Memory B cell (primary cell): ENCODE measurements around the gene S100A14.

Experiments
- ATAC-seq: fragments of 150-1000 bp; cut with Tn5 transposase; 2 replicates; pipeline ENCODE4 v1.10.0; 2021; ENCODE audit warnings: low read depth, mild to moderate bottlenecking, moderate library complexity
- DNase-seq, 2 donors: peaks; one replicate each; pipeline ENCODE4 v3.0.0; 2022; ENCODE audit warnings: low spot score in 2 of 2
- H3K27ac Mint-ChIP-seq: one replicate; pipeline ENCODE4 v1.8.0; 2022; ENCODE audit warnings: mild to moderate bottlenecking, moderate library complexity, mixed read lengths
- H3K27me3 Mint-ChIP-seq: one replicate; pipeline ENCODE4 v1.8.0; 2022; ENCODE audit warnings: mixed read lengths
- H3K36me3 Mint-ChIP-seq: one replicate; pipeline ENCODE4 v1.8.0; 2022; ENCODE audit warnings: mild to moderate bottlenecking, mixed read lengths
- H3K4me1 Mint-ChIP-seq: one replicate; pipeline ENCODE4 v1.8.0; 2022; ENCODE audit warnings: mixed read lengths
- H3K4me3 Mint-ChIP-seq: one replicate; pipeline ENCODE4 v1.8.0; 2022; ENCODE audit warnings: mild to moderate bottlenecking, moderate library complexity, mixed read lengths
- H3K9me3 Mint-ChIP-seq: one replicate; pipeline ENCODE4 v1.8.0; 2022; ENCODE audit warnings: mixed read lengths

The S100A14 gene

GRCh38 chr1:153616144-153616916 lies at the start of gene S100A14:
Gene S100A14, minus strand, starts transcription at chr1:153616325. Its CDS starts 467 bp downstream, at chr1:153615858.
- no peak within 1 kb of the TSS for H3K4me3 Mint-ChIP-seq
- H3K4me1 Mint-ChIP-seq, result no peaks in the 10 kb centered on the region
- no peak for DNase-seq
- ATAC-seq, result no peak
- no peaks in the 10 kb centered on the region for H3K36me3 Mint-ChIP-seq
- H3K27me3 Mint-ChIP-seq, result no peaks in the 10 kb centered on the region
- no peak within 1 kb of the TSS for H3K27ac Mint-ChIP-seq
- no peaks in the 10 kb centered on the region for H3K9me3 Mint-ChIP-seq

- no peaks in the 10 kb centered on the region for H3K27me3 Mint-ChIP-seq
- H3K4me1 Mint-ChIP-seq, result peaks cover 4% of the 10 kb centered on the region
- H3K9me3 Mint-ChIP-seq, result no peaks in the 10 kb centered on the region
- no peak overlapping the region for H3K27ac Mint-ChIP-seq
- peaks cover 25% of the 10 kb centered on the region for H3K36me3 Mint-ChIP-seq
- ATAC-seq (no peak), DNase-seq (no peak)
- no peak overlapping the region for H3K4me3 Mint-ChIP-seq
Observed at GRCh38 chr1:153663211-153663610, 47.1 kb upstream of the S100A14 start.

GRCh38 chr1:153662269-153662668 lies 46.1 kb upstream of the S100A14 start:
- Mint-ChIP-seq H3K9me3 (no peaks in the 10 kb centered on the region), H3K36me3 (peaks cover 17% of the 10 kb centered on the region), H3K27me3 (no peaks in the 10 kb centered on the region), H3K4me3 (no peak overlapping the region), H3K27ac (no peak overlapping the region), H3K4me1 (peaks cover 2% of the 10 kb centered on the region)
- DNase-seq (no peak), ATAC-seq (no peak)

GRCh38 chr1:153661111-153661708 lies 45.1 kb upstream of the S100A14 start:
- Mint-ChIP-seq H3K36me3 (peaks cover 17% of the 10 kb centered on the region), H3K9me3 (no peaks in the 10 kb centered on the region)
- DNase-seq, result no peak

GRCh38 chr1:153659656-153660055 lies 43.5 kb upstream of the S100A14 start:
- H3K27me3 Mint-ChIP-seq, result no peaks in the 10 kb centered on the region
- peaks cover 2% of the 10 kb centered on the region for H3K4me1 Mint-ChIP-seq
- H3K36me3 Mint-ChIP-seq, result peaks cover 8% of the 10 kb centered on the region
- H3K4me3 Mint-ChIP-seq, result peak overlapping the region; percentile 90
- ATAC-seq, result no peak
- H3K9me3 Mint-ChIP-seq, result no peaks in the 10 kb centered on the region
- DNase-seq, result no peak
- peak overlapping the region; percentile 60 for H3K27ac Mint-ChIP-seq

More at GRCh38 chr1:153661111-153661708, 45.1 kb upstream of the S100A14 start:
- ATAC-seq, result no peak
- H3K27me3 Mint-ChIP-seq, result no peaks in the 10 kb centered on the region
- H3K4me3 Mint-ChIP-seq, result no peak overlapping the region
- H3K27ac Mint-ChIP-seq, result no peak overlapping the region
- peaks cover 2% of the 10 kb centered on the region for H3K4me1 Mint-ChIP-seq

- Mint-ChIP-seq H3K36me3 (peaks cover 5% of the 10 kb centered on the region), H3K27me3 (no peaks in the 10 kb centered on the region), H3K27ac (peak overlapping the region; percentile 83), H3K4me1 (peaks cover 2% of the 10 kb centered on the region), H3K9me3 (no peaks in the 10 kb centered on the region), H3K4me3 (peak overlapping the region; percentile 90)
- DNase-seq (no peak), ATAC-seq (no peak)
Observed at GRCh38 chr1:153659175-153659534, 43.0 kb upstream of the S100A14 start.

- DNase-seq (peak; percentile 88 to 91), ATAC-seq (peak; percentile 98)
- Mint-ChIP-seq H3K9me3 (no peaks in the 10 kb centered on the region), H3K4me3 (peak within 1 kb of the TSS; percentile 90), H3K4me1 (peaks cover 2% of the 10 kb centered on the region), H3K27ac (peak within 1 kb of the TSS; percentile 83), H3K27me3 (no peaks in the 10 kb centered on the region), H3K36me3 (peaks cover 2% of the 10 kb centered on the region)
Observed at GRCh38 chr1:153658400-153659174, 42.5 kb upstream of the S100A14 start, which contains the start of gene SNAPIN. Gene SNAPIN, plus strand, starts transcription at chr1:153658703. Its CDS starts 41 bp downstream, at chr1:153658744.

GRCh38 chr1:153655333-153655732 lies 39.2 kb upstream of the S100A14 start:
- H3K9me3 Mint-ChIP-seq, result no peaks in the 10 kb centered on the region
- H3K36me3 Mint-ChIP-seq, result no peaks in the 10 kb centered on the region
- no peak overlapping the region for H3K4me3 Mint-ChIP-seq
- no peaks in the 10 kb centered on the region for H3K27me3 Mint-ChIP-seq
- no peak overlapping the region for H3K27ac Mint-ChIP-seq
- DNase-seq, result no peak
- ATAC-seq, result no peak
- peaks cover 2% of the 10 kb centered on the region for H3K4me1 Mint-ChIP-seq

- ATAC-seq, result no peak
- no peak overlapping the region for H3K4me3 Mint-ChIP-seq
- no peaks in the 10 kb centered on the region for H3K9me3 Mint-ChIP-seq
- no peak for DNase-seq
- H3K27me3 Mint-ChIP-seq, result no peaks in the 10 kb centered on the region
- no peaks in the 10 kb centered on the region for H3K36me3 Mint-ChIP-seq
- H3K4me1 Mint-ChIP-seq, result peaks cover 2% of the 10 kb centered on the region
- H3K27ac Mint-ChIP-seq, result no peak overlapping the region
Observed at GRCh38 chr1:153652805-153653500, 36.8 kb upstream of the S100A14 start.

GRCh38 chr1:153651771-153652170 lies 35.6 kb upstream of the S100A14 start:
- no peak for ATAC-seq

GRCh38 chr1:153649863-153650235 lies 33.7 kb upstream of the S100A14 start:
- Mint-ChIP-seq H3K4me1 (peaks cover 13% of the 10 kb centered on the region), H3K4me3 (no peak overlapping the region), H3K27ac (peak overlapping the region; percentile 54), H3K36me3 (peaks cover 21% of the 10 kb centered on the region), H3K27me3 (no peaks in the 10 kb centered on the region), H3K9me3 (no peaks in the 10 kb centered on the region)
- DNase-seq, result no peak
- no peak for ATAC-seq

More at GRCh38 chr1:153651771-153652170, 35.6 kb upstream of the S100A14 start:
- H3K27me3 Mint-ChIP-seq, result no peaks in the 10 kb centered on the region
- H3K4me1 Mint-ChIP-seq, result peaks cover 5% of the 10 kb centered on the region
- H3K9me3 Mint-ChIP-seq, result no peaks in the 10 kb centered on the region
- DNase-seq, result no peak
- no peak overlapping the region for H3K4me3 Mint-ChIP-seq
- H3K36me3 Mint-ChIP-seq, result peaks cover 7% of the 10 kb centered on the region
- no peak overlapping the region for H3K27ac Mint-ChIP-seq

GRCh38 chr1:153649137-153649862 lies 33.2 kb upstream of the S100A14 start:
- H3K4me3 Mint-ChIP-seq, result no peak overlapping the region
- peaks cover 24% of the 10 kb centered on the region for H3K36me3 Mint-ChIP-seq
- H3K4me1 Mint-ChIP-seq, result peaks cover 15% of the 10 kb centered on the region
- no peak for ATAC-seq
- DNase-seq, result no peak
- H3K9me3 Mint-ChIP-seq, result no peaks in the 10 kb centered on the region
- no peaks in the 10 kb centered on the region for H3K27me3 Mint-ChIP-seq
- peak overlapping the region; percentile 54 for H3K27ac Mint-ChIP-seq

GRCh38 chr1:153648000-153648643 lies 32.0 kb upstream of the S100A14 start:
- Mint-ChIP-seq H3K4me1 (peaks cover 19% of the 10 kb centered on the region), H3K27me3 (no peaks in the 10 kb centered on the region), H3K4me3 (no peak overlapping the region), H3K9me3 (no peaks in the 10 kb centered on the region), H3K36me3 (peaks cover 34% of the 10 kb centered on the region), H3K27ac (no peak overlapping the region)
- ATAC-seq (no peak), DNase-seq (no peak)
